Gastrocnemius medialis (tissue), 4 donors: ENCODE measurements around the gene LRRC15.

Experiments used
- POLR2A ChIP-seq, 2 donors: fragments of 450-650 bp; IDR thresholded peaks; one replicate each; pipeline ENCODE4 v1.6.1; 2017; ENCODE audit warnings: antibody characterized with exemption in 2 of 2, mild to moderate bottlenecking in 2 of 2, moderate library complexity in 2 of 2
- TF ChIP-seq, protein P1 (sequence below), 5 experiments: fragments of 450-650 bp in 3 of 5; fragments of 200-600 bp in 2 of 5; sonication (generic) in 2 of 5; IDR thresholded peaks in 4 of 5; conservative IDR thresholded peaks in 1 of 5; 1 replicate in 4 of 5; 2 replicates in 1 of 5; pipeline ENCODE4 v1.5.1; 2016 to 2019; ENCODE audit warnings: antibody characterized with exemption in 5 of 5, mild to moderate bottlenecking in 3 of 5, moderate library complexity in 3 of 5

DNA sequence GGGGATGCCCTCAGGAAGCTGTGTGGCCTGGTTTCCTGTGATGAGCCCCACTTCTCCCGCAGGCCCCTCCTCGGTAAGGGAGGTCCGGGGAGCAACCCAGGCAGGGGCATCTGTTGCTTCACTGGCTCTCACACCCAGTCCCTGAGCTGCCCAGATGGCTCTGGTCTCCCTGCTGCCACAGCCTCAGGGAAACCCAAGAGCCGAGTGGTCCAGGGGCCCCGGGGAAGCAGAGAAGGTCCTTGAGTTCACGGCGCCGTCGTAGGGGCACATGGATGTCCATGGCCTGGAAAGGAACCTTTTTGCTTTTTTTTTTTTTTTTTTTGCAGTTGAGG lies 13.3 kb upstream of the LRRC15 start:
- TF ChIP-seq, protein P1, sequence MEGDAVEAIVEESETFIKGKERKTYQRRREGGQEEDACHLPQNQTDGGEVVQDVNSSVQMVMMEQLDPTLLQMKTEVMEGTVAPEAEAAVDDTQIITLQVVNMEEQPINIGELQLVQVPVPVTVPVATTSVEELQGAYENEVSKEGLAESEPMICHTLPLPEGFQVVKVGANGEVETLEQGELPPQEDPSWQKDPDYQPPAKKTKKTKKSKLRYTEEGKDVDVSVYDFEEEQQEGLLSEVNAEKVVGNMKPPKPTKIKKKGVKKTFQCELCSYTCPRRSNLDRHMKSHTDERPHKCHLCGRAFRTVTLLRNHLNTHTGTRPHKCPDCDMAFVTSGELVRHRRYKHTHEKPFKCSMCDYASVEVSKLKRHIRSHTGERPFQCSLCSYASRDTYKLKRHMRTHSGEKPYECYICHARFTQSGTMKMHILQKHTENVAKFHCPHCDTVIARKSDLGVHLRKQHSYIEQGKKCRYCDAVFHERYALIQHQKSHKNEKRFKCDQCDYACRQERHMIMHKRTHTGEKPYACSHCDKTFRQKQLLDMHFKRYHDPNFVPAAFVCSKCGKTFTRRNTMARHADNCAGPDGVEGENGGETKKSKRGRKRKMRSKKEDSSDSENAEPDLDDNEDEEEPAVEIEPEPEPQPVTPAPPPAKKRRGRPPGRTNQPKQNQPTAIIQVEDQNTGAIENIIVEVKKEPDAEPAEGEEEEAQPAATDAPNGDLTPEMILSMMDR (IDR thresholded peaks at IDR 0.05 in 4 of 5, conservative IDR thresholded peaks at IDR 0.05 in 1 of 5) = no peak
- TF ChIP-seq POLR2A (IDR thresholded peaks at IDR 0.05) = no peak
